Osteoblast (primary cell): Measurements from ENCODE around the gene ASB12. TPM values are rescaled to one million over a fixed set of nuclear protein-coding genes. Genes with fewer than 3 reads are reported as not detected.

Source experiments
- DNase-seq: peaks from one replicate; pipeline ENCODE4 v3.0.0; 2011; ENCODE audit warnings: low spot score, mixed read lengths; ENCODE audit not compliant: insufficient read length; ENCODE audit errors: missing footprints
- H2AFZ ChIP-seq: 2 replicates; pipeline ENCODE4 v1.6.0; 2011; ENCODE audit warnings: mild to moderate bottlenecking, low read length
- H3K27ac ChIP-seq: 2 replicates; pipeline ENCODE4 v1.5.1; 2011; ENCODE audit warnings: mild to moderate bottlenecking, low read depth, low read length, moderate library complexity
- H3K27me3 ChIP-seq: 2 replicates; pipeline ENCODE4 v1.6.0; 2012; ENCODE audit warnings: mild to moderate bottlenecking, control low read depth, inconsistent platforms, low read length, moderate library complexity; ENCODE audit not compliant: insufficient read depth
- H3K36me3 ChIP-seq: 2 replicates; pipeline ENCODE4 v1.5.1; 2011; ENCODE audit warnings: mild to moderate bottlenecking, low read length, control low read depth, moderate library complexity; ENCODE audit not compliant: insufficient read depth
- H3K4me1 ChIP-seq: 2 replicates; pipeline ENCODE4 v1.5.1; 2011; ENCODE audit warnings: mild to moderate bottlenecking, low read length, control low read depth, moderate library complexity; ENCODE audit not compliant: insufficient read depth
- H3K4me2 ChIP-seq: 2 replicates; pipeline ENCODE4 v1.6.0; 2011; ENCODE audit warnings: mild to moderate bottlenecking, low read length; ENCODE audit not compliant: insufficient read depth
- H3K4me3 ChIP-seq: fragments of 200-600 bp; sonication (generic); 3 replicates; pipeline ENCODE4 v1.5.1; 2012; ENCODE audit warnings: mild to moderate bottlenecking, low read length, inconsistent platforms; ENCODE audit not compliant: insufficient read depth
- H3K79me2 ChIP-seq: 2 replicates; pipeline ENCODE4 v1.6.0; 2012; ENCODE audit warnings: mild to moderate bottlenecking, low read length, control low read depth, inconsistent platforms; ENCODE audit not compliant: insufficient read depth
- H3K9me3 ChIP-seq: 2 replicates; pipeline ENCODE4 v1.5.1; 2011; ENCODE audit warnings: low read depth, low read length, control low read depth
- H4K20me1 ChIP-seq: 2 replicates; pipeline ENCODE4 v1.6.0; 2012; ENCODE audit warnings: mild to moderate bottlenecking, low read length, control low read depth; ENCODE audit not compliant: insufficient read depth
- total RNA-seq: library from RNA; depleted of rRNA; stranded (reverse); fragments of >200 nt; gene quantifications from 2 replicates; pipeline ENCODE4 v1.2.3, GENCODE V29; 2012
- TF ChIP-seq, protein P1 (sequence below): IDR thresholded peaks from 2 replicates; pipeline ENCODE4 v1.5.1; 2011; ENCODE audit warnings: mild to moderate bottlenecking, low read depth, low read length, moderate library complexity; ENCODE audit errors: extremely low read depth

Gene ASB12
- total RNA-seq, 1 donor = not detected

DNA sequence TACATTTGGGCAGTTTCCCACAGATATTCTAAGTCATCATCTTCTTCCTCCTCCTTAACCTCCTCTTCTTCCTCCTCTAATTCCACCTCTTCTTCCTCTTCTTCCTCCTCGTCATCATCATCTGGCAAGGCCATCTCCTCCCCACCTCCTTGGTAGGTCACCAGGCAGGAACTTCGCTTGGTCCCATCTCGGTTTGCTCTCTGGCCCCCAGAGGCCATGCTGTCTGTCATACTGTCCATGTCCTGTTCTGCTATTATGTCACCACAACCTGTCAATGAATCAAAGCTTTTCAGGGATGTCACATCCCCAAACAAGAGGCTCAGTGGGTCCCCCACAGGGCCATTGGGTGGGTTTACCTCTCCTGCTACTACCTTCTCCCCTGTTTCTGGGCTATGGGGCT lies 38.4 kb downstream of the ASB12 start:
- no peaks in the 10 kb centered on the region for H3K79me2 ChIP-seq
- H3K4me3 ChIP-seq = no peak overlapping the region
- H3K36me3 ChIP-seq = no peaks in the 10 kb centered on the region
- H2AFZ ChIP-seq = no peak overlapping the region
- H3K27ac ChIP-seq = no peak overlapping the region
- TF ChIP-seq, protein P1, sequence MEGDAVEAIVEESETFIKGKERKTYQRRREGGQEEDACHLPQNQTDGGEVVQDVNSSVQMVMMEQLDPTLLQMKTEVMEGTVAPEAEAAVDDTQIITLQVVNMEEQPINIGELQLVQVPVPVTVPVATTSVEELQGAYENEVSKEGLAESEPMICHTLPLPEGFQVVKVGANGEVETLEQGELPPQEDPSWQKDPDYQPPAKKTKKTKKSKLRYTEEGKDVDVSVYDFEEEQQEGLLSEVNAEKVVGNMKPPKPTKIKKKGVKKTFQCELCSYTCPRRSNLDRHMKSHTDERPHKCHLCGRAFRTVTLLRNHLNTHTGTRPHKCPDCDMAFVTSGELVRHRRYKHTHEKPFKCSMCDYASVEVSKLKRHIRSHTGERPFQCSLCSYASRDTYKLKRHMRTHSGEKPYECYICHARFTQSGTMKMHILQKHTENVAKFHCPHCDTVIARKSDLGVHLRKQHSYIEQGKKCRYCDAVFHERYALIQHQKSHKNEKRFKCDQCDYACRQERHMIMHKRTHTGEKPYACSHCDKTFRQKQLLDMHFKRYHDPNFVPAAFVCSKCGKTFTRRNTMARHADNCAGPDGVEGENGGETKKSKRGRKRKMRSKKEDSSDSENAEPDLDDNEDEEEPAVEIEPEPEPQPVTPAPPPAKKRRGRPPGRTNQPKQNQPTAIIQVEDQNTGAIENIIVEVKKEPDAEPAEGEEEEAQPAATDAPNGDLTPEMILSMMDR = no peak
- no peaks in the 10 kb centered on the region for H3K4me1 ChIP-seq
- H3K4me2 ChIP-seq = no peak overlapping the region
- H3K27me3 ChIP-seq = no peaks in the 10 kb centered on the region
- peak; percentile 21 for DNase-seq
- no peaks in the 10 kb centered on the region for H4K20me1 ChIP-seq
- H3K9me3 ChIP-seq = no peaks in the 10 kb centered on the region

DNA sequence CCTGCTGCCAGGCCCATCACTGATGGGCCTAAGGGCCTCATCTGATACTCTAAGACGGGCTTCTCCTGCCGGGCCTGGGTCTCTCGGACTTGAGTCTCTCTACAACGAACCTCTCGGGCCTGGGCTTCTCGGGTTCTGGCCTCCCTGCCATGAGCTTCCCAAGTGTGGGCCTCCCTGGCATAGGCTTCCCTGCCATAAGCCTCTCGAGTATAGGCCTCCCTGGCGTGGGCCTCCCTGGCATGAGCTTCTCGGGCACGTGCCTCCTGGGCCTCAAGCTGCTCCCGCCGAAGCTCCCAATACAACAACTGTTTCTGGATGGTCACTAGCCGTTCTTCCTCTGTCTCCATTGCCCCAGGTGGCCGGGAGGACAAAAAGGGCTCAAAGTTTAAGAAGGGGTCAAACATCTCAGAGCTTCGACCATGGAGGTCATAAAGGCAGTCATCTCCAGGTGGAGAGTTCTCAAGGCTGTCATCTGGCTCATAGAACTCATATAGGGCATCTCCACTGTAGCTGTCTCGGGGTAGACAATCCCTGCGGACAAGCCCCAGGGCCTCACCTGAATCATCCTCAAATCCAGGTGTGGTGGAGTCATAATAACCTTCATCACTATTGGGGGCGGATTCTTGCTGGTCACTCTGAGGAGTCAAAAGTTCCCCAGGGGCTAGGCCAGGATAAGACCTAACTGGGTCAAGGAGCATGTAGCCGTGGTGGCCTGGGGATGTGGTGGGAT lies 39.0 kb downstream of the ASB12 start:
- DNase-seq = peak; percentile 53
- no peaks in the 10 kb centered on the region for H3K79me2 ChIP-seq
- H3K27me3 ChIP-seq = no peaks in the 10 kb centered on the region
- H4K20me1 ChIP-seq = no peaks in the 10 kb centered on the region
- H3K4me2 ChIP-seq = no peak overlapping the region
- TF ChIP-seq, protein P1 = no peak
- no peaks in the 10 kb centered on the region for H3K36me3 ChIP-seq
- H3K9me3 ChIP-seq = no peaks in the 10 kb centered on the region
- H3K4me1 ChIP-seq = no peaks in the 10 kb centered on the region
- H3K4me3 ChIP-seq = no peak overlapping the region
- H3K27ac ChIP-seq = no peak overlapping the region
- H2AFZ ChIP-seq = no peak overlapping the region

DNA sequence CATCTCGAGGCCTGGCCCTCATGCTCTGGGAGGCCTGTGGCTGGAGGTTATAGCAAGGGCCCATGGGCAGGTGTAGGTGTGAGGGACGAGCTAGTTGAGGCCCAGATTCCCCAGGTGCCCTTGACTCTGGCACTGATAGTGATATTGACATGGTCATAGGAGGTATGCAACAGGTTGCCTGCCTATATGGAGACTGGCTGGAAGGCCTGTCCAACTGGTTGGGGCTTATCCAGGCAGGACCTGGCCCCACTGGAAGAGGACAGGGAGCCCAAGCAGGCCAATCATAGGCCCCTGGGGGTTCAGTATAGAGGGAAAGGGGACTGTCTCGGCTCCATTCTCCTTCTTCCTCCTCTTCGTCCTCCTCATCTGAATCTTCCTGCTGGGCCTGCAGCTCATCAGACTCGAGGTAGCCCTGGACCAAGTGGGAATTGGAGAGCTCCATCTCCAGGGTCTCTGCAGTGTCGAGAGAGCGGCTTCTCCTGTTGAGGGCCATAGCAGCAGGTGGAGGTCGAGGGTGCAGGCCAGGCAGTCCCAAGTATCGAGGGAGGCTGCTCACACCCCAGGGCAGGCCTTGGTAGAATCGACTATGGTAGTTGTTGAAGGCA lies 40.2 kb downstream of the ASB12 start:
- H2AFZ ChIP-seq = no peak overlapping the region
- no peaks in the 10 kb centered on the region for H3K4me1 ChIP-seq
- no peaks in the 10 kb centered on the region for H3K9me3 ChIP-seq
- H3K4me2 ChIP-seq = no peak overlapping the region
- H3K27me3 ChIP-seq = no peaks in the 10 kb centered on the region
- no peaks in the 10 kb centered on the region for H3K36me3 ChIP-seq
- H3K79me2 ChIP-seq = no peaks in the 10 kb centered on the region
- no peak overlapping the region for H3K4me3 ChIP-seq
- no peak overlapping the region for H3K27ac ChIP-seq
- DNase-seq = no peak
- no peaks in the 10 kb centered on the region for H4K20me1 ChIP-seq
- TF ChIP-seq, protein P1 = no peak

DNA sequence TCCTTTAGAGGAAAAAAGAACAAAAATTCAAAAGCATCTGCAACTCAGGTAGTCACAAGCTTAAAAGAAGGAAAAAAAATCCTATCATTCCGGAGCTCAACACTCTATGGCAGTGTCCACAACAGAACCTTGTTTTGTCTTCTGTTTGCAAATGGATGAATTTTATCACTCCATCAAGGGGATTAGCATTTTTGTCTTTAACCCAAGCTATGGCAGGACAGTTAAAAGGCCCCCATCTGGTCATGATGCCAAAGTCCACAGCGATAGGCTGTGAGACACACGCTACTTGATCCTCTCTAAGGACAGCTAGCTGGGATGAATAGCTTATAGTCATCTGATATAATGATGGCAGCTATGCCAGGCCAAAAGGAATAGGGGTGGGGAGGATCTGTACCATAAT lies 41.5 kb downstream of the ASB12 start:
- no peaks in the 10 kb centered on the region for H4K20me1 ChIP-seq
- H3K4me3 ChIP-seq = no peak overlapping the region
- no peak overlapping the region for H3K4me2 ChIP-seq
- H3K4me1 ChIP-seq = no peaks in the 10 kb centered on the region
- no peaks in the 10 kb centered on the region for H3K27me3 ChIP-seq
- TF ChIP-seq, protein P1 = no peak
- H3K36me3 ChIP-seq = no peaks in the 10 kb centered on the region
- H2AFZ ChIP-seq = no peak overlapping the region
- DNase-seq = peak; percentile 71
- H3K79me2 ChIP-seq = no peaks in the 10 kb centered on the region
- no peak overlapping the region for H3K27ac ChIP-seq
- H3K9me3 ChIP-seq = no peaks in the 10 kb centered on the region
